GM18507 (cell line): ENCODE data around the gene MLF1.
A peak's percentile ranks its signal among the peaks of the same experiment; 100 is the strongest.
"Not testable (repeated sequence)": the region's sequence is repeated elsewhere in the genome, so short reads cannot be mapped to it uniquely, and the experiment has no call there.

Experiments used
- DNase-seq: peaks from one replicate; pipeline ENCODE4 v3.0.0; 2011; ENCODE audit warnings: low read depth; ENCODE audit not compliant: insufficient read length; ENCODE audit errors: extremely low spot score
- FAIRE-seq: peaks from 2 replicates; lab custom pipeline; 2011; peaks lifted over from hg19 to GRCh38; lab: Jason Lieb, UNC

MLF1 gene

GRCh38 chr3:158570999-158571702 is at the start of gene MLF1:
Gene MLF1, plus strand, starts transcription at chr3:158571194. Its CDS starts 107 bp downstream, at chr3:158571301.
- DNase-seq (peak; percentile 77), FAIRE-seq (peak; percentile 77)

GRCh38 chr3:158522221-158523136 is 48.5 kb upstream of the MLF1 start:
- FAIRE-seq (no peak), DNase-seq (no peak)

- DNase-seq, result no peak
- FAIRE-seq, result peak; percentile 12
Observed at GRCh38 chr3:158528076-158528674, 42.8 kb upstream of the MLF1 start.

GRCh38 chr3:158531334-158531733 is 39.7 kb upstream of the MLF1 start:
- DNase-seq, result no peak

GRCh38 chr3:158532099-158532734 is 38.8 kb upstream of the MLF1 start:
- peak; percentile 60 for FAIRE-seq
- DNase-seq, result no peak

More at GRCh38 chr3:158531334-158531733, 39.7 kb upstream of the MLF1 start:
- FAIRE-seq, result no peak

GRCh38 chr3:158535918-158536317 is 35.1 kb upstream of the MLF1 start:
- FAIRE-seq (no peak), DNase-seq (no peak)

- no peak for DNase-seq
- FAIRE-seq, result peak; percentile 46
Observed at GRCh38 chr3:158539414-158540014, 31.5 kb upstream of the MLF1 start.

- DNase-seq (no peak), FAIRE-seq (no peak)
Observed at GRCh38 chr3:158540066-158540465, 30.9 kb upstream of the MLF1 start.

GRCh38 chr3:158548691-158549090 is 22.3 kb upstream of the MLF1 start:
- FAIRE-seq (no peak), DNase-seq (no peak)

GRCh38 chr3:158549938-158550337 is 21.1 kb upstream of the MLF1 start:
- FAIRE-seq, DNase-seq: not testable (repeated sequence)

GRCh38 chr3:158552124-158552523 is 18.9 kb upstream of the MLF1 start:
- no peak for DNase-seq
- no peak for FAIRE-seq

- DNase-seq (no peak), FAIRE-seq (no peak)
Observed at GRCh38 chr3:158559504-158559903, 11.5 kb upstream of the MLF1 start.

GRCh38 chr3:158560979-158561378 is 10.0 kb upstream of the MLF1 start:
- DNase-seq (no peak), FAIRE-seq (no peak)

- FAIRE-seq (no peak), DNase-seq (no peak)
Observed at GRCh38 chr3:158562674-158563073, 8.3 kb upstream of the MLF1 start.

GRCh38 chr3:158563076-158563475 is 7.9 kb upstream of the MLF1 start:
- DNase-seq, result no peak
- FAIRE-seq, result no peak

GRCh38 chr3:158565076-158565475 is 5.9 kb upstream of the MLF1 start:
- DNase-seq (no peak), FAIRE-seq (no peak)

GRCh38 chr3:158568784-158569183 is 2.2 kb upstream of the MLF1 start:
- no peak for FAIRE-seq
- DNase-seq, result no peak

- FAIRE-seq, result no peak
- DNase-seq, result no peak
Observed at GRCh38 chr3:158569794-158570193, 1.2 kb upstream of the MLF1 start.

- DNase-seq, result no peak
- no peak for FAIRE-seq
Observed at GRCh38 chr3:158571969-158572765, 1.2 kb downstream of the MLF1 start.
